ENCODE measurements around the gene MMEL1.
"Not testable (repeated sequence)": the region's sequence is repeated elsewhere in the genome, so short reads cannot be mapped to it uniquely, and the experiment has no call there.

Gene MMEL1

GRCh38 chr1:2632561-2633361 lies at the start of gene MMEL1:
Gene MMEL1 (minus strand): TSS chr1:2633016. CDS start chr1:2629484, 3,532 bp downstream.
- DNase-seq (ENCODE audit: low read depth): no peak

GRCh38 chr1:2676726-2677125 lies 43.9 kb upstream of the MMEL1 start:
- DNase-seq (ENCODE audit: low read depth): not testable (repeated sequence)

- DNase-seq (ENCODE audit: low read depth): not testable (repeated sequence)
These were observed 38.8 kb upstream of the MMEL1 start for GRCh38 chr1:2671656-2672055.

- DNase-seq (ENCODE audit: low read depth): not testable (repeated sequence)
These were observed 27.0 kb upstream of the MMEL1 start for GRCh38 chr1:2659806-2660205.

GRCh38 chr1:2657909-2658308 lies 25.1 kb upstream of the MMEL1 start:
- DNase-seq (ENCODE audit: low read depth): not testable (repeated sequence)

GRCh38 chr1:2657124-2657523 lies 24.3 kb upstream of the MMEL1 start:
- DNase-seq (ENCODE audit: low read depth): not testable (repeated sequence)

GRCh38 chr1:2655598-2656434 lies 23.0 kb upstream of the MMEL1 start:
- not testable (repeated sequence) for DNase-seq (ENCODE audit: low read depth)

- DNase-seq (ENCODE audit: low read depth): not testable (repeated sequence)
These were observed 21.7 kb upstream of the MMEL1 start for GRCh38 chr1:2654443-2654948.

- not testable (repeated sequence) for DNase-seq (ENCODE audit: low read depth)
These were observed 21.1 kb upstream of the MMEL1 start for GRCh38 chr1:2653741-2654442.

GRCh38 chr1:2652926-2653571 lies 20.2 kb upstream of the MMEL1 start:
- DNase-seq (ENCODE audit: low read depth): not testable (repeated sequence)

GRCh38 chr1:2652152-2652925 lies 19.5 kb upstream of the MMEL1 start:
- not testable (repeated sequence) for DNase-seq (ENCODE audit: low read depth)

GRCh38 chr1:2650967-2651645 lies 18.3 kb upstream of the MMEL1 start:
- no peak for DNase-seq (ENCODE audit: low read depth)

GRCh38 chr1:2646837-2647236 lies 14.0 kb upstream of the MMEL1 start:
- no peak for DNase-seq (ENCODE audit: low read depth)

GRCh38 chr1:2645776-2646175 lies 13.0 kb upstream of the MMEL1 start:
- DNase-seq (ENCODE audit: low read depth): no peak

- DNase-seq (ENCODE audit: low read depth): no peak
These were observed 12.3 kb upstream of the MMEL1 start for GRCh38 chr1:2645143-2645542.

GRCh38 chr1:2644591-2645101 lies 11.8 kb upstream of the MMEL1 start:
- DNase-seq (ENCODE audit: low read depth): no peak

- no peak for DNase-seq (ENCODE audit: low read depth)
These were observed 11.4 kb upstream of the MMEL1 start for GRCh38 chr1:2644171-2644570.

- no peak for DNase-seq (ENCODE audit: low read depth)
These were observed 10.7 kb upstream of the MMEL1 start for GRCh38 chr1:2643414-2644077.
